B cell (primary cell): ENCODE data around the gene FMN2.

Experiments
- EZH2 ChIP-seq: IDR thresholded peaks from 2 replicates; pipeline ENCODE4 v1.6.1; 2012; ENCODE audit warnings: borderline replicate concordance, low read depth, mild to moderate bottlenecking, moderate library complexity, low read length; ENCODE audit not compliant: insufficient read depth, poor library complexity, severe bottlenecking
- TF ChIP-seq, protein P1 (sequence below): fragments of 200-600 bp; IDR thresholded peaks from one replicate; pipeline ENCODE4 v1.8.0; 2022; ENCODE audit warnings: antibody characterized with exemption, mild to moderate bottlenecking

GRCh38 chr1:240515505-240515904 is 423.8 kb downstream of the FMN2 start:
- TF ChIP-seq, protein P1, sequence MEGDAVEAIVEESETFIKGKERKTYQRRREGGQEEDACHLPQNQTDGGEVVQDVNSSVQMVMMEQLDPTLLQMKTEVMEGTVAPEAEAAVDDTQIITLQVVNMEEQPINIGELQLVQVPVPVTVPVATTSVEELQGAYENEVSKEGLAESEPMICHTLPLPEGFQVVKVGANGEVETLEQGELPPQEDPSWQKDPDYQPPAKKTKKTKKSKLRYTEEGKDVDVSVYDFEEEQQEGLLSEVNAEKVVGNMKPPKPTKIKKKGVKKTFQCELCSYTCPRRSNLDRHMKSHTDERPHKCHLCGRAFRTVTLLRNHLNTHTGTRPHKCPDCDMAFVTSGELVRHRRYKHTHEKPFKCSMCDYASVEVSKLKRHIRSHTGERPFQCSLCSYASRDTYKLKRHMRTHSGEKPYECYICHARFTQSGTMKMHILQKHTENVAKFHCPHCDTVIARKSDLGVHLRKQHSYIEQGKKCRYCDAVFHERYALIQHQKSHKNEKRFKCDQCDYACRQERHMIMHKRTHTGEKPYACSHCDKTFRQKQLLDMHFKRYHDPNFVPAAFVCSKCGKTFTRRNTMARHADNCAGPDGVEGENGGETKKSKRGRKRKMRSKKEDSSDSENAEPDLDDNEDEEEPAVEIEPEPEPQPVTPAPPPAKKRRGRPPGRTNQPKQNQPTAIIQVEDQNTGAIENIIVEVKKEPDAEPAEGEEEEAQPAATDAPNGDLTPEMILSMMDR = no peak
- TF ChIP-seq EZH2 = no peak
